ENCODE data around the gene CCNA1.
A peak's percentile ranks its signal among the peaks of the same experiment; 100 is the strongest.

Gene CCNA1

DNA sequence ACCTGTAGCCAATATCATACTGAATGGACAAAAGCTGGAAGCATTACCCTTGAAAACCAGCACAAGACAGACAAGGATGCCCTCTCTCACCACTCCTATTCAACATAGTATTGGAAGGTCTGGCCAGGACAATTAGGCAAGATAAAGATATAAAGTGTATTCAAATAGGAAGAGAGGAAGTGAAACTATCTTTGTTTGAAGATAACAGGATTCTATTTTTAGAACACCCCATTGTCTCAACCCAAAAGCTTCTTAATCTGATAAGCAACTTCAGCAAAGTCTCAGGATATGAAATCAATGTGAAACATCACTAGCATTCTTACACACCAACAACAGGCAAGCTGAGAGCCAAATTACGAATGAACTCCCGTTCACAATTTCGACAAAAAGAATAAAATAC, 17.8 kb upstream of the CCNA1 start:
- DNase-seq (ENCODE audit: extremely low read depth, insufficient read length) = no peak
- H3K27me3 ChIP-seq (replicated peaks; ENCODE audit: control insufficient read depth, insufficient read depth, low read length) = no peaks in the 10 kb centered on the region
- H3K4me3 ChIP-seq (replicated peaks; ENCODE audit: low read depth, low read length) = no peak overlapping the region
- H3K36me3 ChIP-seq (ENCODE audit: control insufficient read depth, insufficient read depth, low read length) = no peaks in the 10 kb centered on the region
- TF ChIP-seq, protein P1, sequence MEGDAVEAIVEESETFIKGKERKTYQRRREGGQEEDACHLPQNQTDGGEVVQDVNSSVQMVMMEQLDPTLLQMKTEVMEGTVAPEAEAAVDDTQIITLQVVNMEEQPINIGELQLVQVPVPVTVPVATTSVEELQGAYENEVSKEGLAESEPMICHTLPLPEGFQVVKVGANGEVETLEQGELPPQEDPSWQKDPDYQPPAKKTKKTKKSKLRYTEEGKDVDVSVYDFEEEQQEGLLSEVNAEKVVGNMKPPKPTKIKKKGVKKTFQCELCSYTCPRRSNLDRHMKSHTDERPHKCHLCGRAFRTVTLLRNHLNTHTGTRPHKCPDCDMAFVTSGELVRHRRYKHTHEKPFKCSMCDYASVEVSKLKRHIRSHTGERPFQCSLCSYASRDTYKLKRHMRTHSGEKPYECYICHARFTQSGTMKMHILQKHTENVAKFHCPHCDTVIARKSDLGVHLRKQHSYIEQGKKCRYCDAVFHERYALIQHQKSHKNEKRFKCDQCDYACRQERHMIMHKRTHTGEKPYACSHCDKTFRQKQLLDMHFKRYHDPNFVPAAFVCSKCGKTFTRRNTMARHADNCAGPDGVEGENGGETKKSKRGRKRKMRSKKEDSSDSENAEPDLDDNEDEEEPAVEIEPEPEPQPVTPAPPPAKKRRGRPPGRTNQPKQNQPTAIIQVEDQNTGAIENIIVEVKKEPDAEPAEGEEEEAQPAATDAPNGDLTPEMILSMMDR (IDR thresholded peaks at IDR 0.05; ENCODE audit: insufficient read depth, low read length, poor library complexity, severe bottlenecking) = no peak

DNA sequence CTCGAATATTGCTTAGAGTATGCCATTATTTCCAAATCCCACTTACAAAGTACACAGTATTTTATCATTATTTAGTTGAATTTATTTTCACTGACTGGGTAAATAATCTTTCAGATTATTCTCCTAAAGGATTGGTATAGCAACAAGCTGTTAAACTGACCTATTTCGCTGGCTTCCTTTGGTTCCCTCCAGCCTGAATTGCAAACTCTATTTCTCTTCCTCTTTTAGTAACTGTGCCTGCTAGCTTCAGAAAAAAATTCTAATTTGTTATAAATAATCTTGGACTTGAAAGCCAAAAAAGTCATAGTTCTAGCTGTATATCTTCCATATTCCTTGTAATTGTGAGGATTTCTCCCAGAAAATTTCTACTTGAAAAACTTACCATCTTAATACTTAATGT, 15.0 kb upstream of the CCNA1 start:
- no peaks in the 10 kb centered on the region for H3K27me3 ChIP-seq (replicated peaks; ENCODE audit: control insufficient read depth, insufficient read depth, low read length)
- TF ChIP-seq, protein P1 (IDR thresholded peaks at IDR 0.05; ENCODE audit: insufficient read depth, low read length, poor library complexity, severe bottlenecking) = no peak
- DNase-seq (ENCODE audit: extremely low read depth, insufficient read length) = no peak
- H3K36me3 ChIP-seq (ENCODE audit: control insufficient read depth, insufficient read depth, low read length) = no peaks in the 10 kb centered on the region
- no peak overlapping the region for H3K4me3 ChIP-seq (replicated peaks; ENCODE audit: low read depth, low read length)

DNA sequence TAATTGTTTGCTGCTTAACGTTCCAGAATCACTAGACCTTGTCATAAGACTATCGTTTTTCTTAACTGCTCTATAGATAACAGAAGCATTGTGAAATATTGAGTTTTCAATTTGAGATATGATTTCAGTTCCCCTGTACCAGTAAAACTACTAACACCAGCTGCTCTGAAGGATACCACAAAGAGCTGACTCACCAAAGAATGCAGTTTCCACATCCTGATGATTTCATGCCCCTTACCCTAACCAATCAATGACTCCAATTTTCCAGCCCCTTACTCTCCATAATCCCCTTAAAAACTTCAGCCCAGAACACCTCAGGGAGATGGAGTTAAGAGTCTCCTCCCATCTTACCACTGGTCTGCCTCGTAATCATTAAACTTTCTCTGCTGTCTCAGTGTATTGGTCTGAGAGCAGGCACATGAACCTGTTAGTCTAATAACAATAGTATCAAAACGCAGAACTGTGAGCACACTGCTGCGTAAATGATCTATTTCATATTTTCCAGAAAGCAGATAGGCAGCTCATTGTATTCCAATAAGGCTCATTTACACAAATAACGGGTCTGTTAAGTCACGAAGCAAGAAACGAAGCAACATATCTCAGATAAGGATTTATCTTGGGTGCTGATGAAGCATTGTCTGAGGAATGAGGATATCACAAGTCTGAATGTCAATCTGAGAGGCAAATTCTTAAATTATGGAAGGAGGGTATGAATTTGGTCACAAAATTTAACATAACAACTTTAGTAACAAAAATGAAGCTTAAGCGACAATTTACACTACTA, 14.1 kb upstream of the CCNA1 start:
- Histone ChIP-seq H3K36me3 (ENCODE audit: control insufficient read depth, insufficient read depth, low read length) (no peaks in the 10 kb centered on the region), H3K4me3 (replicated peaks; ENCODE audit: low read depth, low read length) (no peak overlapping the region), H3K27me3 (replicated peaks; ENCODE audit: control insufficient read depth, insufficient read depth, low read length) (no peaks in the 10 kb centered on the region)
- TF ChIP-seq, protein P1 (IDR thresholded peaks at IDR 0.05; ENCODE audit: insufficient read depth, low read length, poor library complexity, severe bottlenecking) = no peak
- no peak for DNase-seq (ENCODE audit: extremely low read depth, insufficient read length)

DNA sequence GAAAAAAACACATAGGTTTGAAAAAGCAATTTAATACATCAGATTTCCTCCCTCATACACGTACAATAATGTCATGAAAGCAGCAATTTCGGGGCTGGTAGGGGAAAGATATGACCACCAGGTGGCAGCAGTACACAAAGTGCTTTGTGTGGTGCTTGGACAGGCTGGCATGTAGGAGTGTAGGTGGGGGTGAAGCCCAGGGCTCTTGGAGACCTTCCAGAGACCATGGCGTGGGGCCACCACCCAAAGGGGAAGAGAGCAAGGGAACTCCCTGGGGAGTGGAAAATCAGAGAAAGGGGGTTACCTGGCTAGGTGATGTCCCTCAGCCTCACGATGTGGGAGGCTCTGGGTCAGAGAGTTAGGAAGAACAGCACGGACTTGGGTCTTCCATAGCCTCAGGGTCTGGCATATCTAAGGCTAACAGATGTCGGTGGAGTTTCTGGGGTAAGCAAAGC, 11.8 kb upstream of the CCNA1 start:
- Histone ChIP-seq H3K36me3 (ENCODE audit: control insufficient read depth, insufficient read depth, low read length) (no peaks in the 10 kb centered on the region), H3K4me3 (replicated peaks; ENCODE audit: low read depth, low read length) (no peak overlapping the region), H3K27me3 (replicated peaks; ENCODE audit: control insufficient read depth, insufficient read depth, low read length) (no peaks in the 10 kb centered on the region)
- TF ChIP-seq, protein P1 (IDR thresholded peaks at IDR 0.05; ENCODE audit: insufficient read depth, low read length, poor library complexity, severe bottlenecking) = peak; percentile 80
- DNase-seq (ENCODE audit: extremely low read depth, insufficient read length) = no peak

DNA sequence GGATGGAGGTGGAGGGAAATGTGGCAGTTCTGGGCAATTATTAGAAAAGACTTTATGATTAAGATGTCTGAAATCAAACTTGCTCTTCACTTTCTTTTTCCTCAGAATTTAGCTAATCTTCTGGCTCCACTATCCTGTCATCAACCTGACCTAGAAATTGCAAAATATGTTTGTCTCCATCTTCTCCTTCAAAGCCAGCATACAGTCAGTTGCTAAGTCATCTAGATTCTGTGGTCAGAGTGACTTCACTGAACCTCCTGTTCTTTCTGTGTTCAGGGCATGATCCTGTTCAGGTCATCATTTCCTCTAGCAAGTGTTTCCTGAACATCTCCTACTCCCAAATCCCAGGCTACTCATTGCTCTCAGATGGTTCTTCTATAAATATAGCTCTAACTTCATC, 10.8 kb upstream of the CCNA1 start:
- TF ChIP-seq, protein P1 (IDR thresholded peaks at IDR 0.05; ENCODE audit: insufficient read depth, low read length, poor library complexity, severe bottlenecking) = no peak
- no peak for DNase-seq (ENCODE audit: extremely low read depth, insufficient read length)
- Histone ChIP-seq H3K36me3 (ENCODE audit: control insufficient read depth, insufficient read depth, low read length) (no peaks in the 10 kb centered on the region), H3K27me3 (replicated peaks; ENCODE audit: control insufficient read depth, insufficient read depth, low read length) (no peaks in the 10 kb centered on the region), H3K4me3 (replicated peaks; ENCODE audit: low read depth, low read length) (no peak overlapping the region)

Measured in GM06990 (cell line).